ENCODE data around the gene TMIGD2.
"Not testable (repeated sequence)": the region's sequence is repeated elsewhere in the genome, so short reads cannot be mapped to it uniquely, and the experiment has no call there.

DNA sequence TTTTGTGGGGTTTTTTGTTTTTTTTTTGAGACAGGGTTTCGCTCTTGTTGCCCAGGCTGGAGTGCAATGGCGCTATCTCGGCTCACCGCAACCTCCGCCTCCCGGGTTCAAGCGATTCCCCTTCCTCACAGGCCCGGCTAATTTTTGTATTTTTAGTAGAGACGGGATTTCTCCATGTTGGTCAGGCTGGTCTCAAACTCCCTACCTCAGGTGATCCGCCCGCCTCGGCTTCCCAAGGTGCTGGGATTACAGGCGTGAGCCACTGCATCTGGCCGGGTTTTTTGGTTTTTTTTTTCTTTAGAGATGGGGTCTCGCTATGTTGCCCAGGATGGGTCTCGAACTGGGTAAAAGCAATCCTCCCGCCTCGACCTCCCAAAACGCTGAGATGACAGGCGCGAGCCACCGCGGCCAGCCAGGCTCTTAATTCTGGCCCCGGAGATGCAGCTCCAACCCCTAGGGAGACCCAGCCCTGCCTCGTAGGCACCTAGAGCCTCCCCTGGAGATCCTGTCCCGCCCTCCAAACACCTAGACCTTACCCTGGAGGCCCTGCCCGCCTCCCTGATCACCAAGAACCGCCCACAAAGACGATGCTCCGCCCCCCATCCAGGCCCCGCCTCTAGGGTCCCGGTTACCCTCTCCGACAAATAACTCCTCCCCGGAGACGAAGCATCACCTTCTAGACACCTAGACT lies 26.9 kb upstream of the TMIGD2 start:
- TF ChIP-seq, protein P1, sequence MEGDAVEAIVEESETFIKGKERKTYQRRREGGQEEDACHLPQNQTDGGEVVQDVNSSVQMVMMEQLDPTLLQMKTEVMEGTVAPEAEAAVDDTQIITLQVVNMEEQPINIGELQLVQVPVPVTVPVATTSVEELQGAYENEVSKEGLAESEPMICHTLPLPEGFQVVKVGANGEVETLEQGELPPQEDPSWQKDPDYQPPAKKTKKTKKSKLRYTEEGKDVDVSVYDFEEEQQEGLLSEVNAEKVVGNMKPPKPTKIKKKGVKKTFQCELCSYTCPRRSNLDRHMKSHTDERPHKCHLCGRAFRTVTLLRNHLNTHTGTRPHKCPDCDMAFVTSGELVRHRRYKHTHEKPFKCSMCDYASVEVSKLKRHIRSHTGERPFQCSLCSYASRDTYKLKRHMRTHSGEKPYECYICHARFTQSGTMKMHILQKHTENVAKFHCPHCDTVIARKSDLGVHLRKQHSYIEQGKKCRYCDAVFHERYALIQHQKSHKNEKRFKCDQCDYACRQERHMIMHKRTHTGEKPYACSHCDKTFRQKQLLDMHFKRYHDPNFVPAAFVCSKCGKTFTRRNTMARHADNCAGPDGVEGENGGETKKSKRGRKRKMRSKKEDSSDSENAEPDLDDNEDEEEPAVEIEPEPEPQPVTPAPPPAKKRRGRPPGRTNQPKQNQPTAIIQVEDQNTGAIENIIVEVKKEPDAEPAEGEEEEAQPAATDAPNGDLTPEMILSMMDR (IDR thresholded peaks at IDR 0.05): not testable (repeated sequence)
- not testable (repeated sequence) for TF ChIP-seq POLR2A (IDR thresholded peaks at IDR 0.05)
